ENCODE results near the gene NOS1.
"Not testable (repeated sequence)": the region's sequence is repeated elsewhere in the genome, so short reads cannot be mapped to it uniquely, and the experiment has no call there.

NOS1 gene

DNA sequence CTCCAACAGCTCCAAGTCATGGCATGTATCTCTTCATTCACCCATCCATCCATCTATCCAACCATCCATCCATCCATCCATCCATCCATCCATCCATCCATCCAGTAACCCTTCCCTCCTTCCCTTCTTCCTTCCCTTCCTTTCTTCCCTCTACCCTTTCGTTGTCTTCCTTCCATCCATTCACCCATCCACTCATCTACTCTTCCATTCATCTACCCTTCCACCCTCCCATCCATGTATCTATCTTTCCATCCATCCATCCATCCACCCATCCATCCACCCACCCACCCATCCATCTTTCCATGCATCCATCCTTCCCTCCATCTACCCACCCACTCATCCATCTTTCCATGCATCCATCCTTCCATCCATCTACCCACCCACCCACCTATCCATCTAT, 117.9 kb downstream of the NOS1 start:
- no peak for DNase-seq

DNA sequence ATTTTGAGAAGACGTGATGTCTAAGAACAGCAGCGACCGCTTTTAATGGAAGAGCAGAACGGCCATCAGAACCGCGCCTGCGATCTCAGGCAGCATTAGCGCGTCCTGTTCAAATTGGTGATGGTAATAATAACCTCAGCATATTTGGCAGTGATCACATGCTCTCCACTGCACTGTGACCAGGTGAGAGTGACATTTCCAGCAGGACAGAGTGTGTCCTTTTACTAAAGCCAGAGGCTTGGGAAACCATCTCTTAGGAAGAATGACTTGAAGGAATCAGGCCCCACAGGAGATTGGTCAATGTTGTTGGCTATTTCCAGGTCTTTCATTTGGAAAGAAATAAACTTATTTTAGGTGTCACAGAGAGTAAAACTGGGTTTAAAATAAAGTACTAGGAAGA, 119.7 kb downstream of the NOS1 start:
- no peak for DNase-seq

DNA sequence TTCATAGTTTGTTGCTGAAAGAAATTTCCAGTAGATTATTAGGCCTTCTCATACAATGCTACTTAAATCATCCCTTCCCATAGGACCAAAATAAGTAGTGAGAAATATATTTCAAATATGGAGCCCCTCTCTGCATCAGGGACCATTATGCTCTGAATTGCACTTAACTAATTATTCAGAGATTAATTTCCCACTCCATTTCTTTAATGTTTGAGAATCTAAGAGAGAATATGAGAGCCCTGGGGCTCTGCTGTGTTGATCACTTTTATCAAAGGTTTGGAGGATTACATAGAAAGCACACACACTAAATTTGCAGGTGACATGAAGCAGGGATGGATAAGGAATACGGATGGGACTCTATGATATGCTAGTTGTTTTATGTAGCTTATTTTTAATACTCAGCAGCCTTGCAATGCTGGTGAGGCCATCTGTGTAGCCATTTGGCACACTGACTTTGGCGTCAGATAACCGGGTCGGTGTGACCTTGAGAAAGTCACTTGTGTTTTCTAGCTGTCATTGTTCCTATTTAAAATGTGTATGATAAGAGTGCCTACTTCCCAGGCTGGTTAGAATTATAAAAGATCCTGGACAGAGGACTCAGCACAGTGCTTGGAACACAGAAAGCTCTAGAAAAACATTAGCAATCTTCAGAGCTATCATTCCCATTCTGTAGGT, 121.2 kb downstream of the NOS1 start:
- no peak for DNase-seq

DNA sequence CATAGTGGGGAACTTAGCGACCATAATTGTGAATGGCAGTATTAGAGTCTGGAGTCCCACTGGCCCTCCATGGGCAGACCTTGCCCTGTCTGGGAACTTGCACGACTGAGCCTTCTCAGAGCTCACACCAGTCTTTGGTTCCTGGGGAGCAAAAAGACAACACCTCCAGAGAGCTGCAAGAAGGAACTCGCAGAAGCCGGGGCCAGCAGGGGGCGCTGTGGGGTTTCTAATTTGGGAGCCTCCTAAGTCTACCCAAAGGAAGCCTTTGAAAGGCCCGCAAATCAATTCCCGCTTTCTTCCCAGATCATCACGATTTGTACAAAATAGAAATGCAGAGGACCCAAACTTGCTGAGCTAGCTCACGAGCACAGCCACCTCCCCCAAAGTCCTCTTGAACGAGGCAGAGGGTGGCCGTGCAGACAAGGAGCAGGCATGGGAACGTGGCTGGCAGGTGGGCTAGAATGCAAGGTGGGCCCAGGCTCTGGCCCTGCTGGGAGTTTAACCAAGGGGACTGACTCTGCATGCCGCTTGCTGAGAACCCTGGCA, 124.9 kb downstream of the NOS1 start:
- DNase-seq: no peak

DNA sequence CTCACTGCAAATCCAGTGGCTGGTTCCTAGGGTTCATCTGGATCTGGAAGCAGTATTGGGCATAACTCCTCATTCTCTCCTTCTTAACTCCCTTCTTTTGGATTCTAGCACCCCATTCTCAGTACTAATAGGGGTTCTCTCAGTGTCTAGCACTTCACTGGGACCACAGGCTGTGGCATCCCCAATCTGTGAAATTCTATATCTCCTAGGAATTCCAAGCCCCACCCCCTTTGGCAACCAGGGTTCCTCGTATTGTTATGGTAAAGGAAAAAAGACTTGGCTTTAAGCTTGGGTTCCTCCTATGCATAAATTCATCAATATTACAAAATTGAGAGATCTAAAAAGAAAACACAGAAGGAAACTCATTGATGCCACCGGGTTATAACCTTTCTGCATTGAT, 126.2 kb downstream of the NOS1 start:
- DNase-seq: no peak

DNA sequence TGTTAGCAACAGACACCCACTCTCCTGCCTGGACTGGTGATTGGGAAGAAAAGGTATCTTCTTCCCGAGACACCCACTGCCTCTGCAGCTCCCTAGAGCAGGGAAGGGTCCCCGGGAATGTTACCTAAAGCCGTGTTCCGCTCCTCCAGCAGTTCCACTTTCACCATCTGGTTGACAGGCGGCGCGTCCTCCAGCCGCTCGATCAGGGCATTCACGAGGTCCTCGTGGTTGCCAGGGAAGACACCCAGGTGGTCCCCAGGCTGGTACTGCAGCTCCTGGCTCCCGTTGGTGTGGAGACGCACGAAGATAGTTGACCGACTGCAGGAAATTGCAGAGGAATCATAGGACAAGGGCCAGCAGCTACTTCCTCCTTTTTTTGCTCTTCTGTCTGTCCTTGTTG, 127.0 kb downstream of the NOS1 start:
- no peak for DNase-seq

DNA sequence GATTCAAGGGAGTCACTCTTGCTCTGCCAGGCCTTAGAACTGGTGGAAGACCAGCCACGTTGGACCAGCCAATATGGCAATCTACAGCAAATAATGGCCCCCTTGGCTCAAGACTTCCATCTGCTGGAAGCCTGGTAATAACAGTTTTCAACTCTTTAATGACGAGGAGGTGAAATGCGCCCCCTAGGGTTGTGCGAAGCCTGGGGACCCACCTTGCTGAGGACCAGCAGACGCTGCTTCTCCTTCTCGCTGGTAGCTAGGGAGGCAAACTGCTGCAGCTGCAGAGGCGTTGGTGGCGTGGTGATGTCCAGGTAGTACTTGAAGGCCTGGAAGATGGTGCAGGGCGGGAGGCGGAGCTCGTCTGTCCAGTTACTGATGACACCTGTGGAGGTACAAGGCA, 129.7 kb downstream of the NOS1 start:
- DNase-seq: no peak

DNA sequence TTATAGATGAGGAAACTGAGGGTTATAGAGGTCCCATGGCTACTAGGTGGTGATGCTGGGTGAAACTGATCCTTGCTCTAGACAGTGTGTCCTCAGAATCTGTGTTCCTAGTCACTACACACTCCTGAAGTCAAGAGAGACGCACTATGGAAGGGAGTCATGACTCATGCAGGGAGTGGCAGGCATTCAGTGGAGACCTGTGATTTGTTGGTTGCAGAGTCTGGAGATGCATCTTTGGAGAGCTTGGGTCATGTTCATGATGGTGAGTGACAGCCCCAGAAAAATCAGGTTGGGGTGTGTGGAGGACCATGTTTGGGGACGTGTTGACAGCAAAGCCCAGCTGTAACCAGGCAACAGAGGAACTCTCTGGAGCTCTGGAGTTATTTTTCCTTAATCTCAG, 133.2 kb downstream of the NOS1 start:
- no peak for DNase-seq

DNA sequence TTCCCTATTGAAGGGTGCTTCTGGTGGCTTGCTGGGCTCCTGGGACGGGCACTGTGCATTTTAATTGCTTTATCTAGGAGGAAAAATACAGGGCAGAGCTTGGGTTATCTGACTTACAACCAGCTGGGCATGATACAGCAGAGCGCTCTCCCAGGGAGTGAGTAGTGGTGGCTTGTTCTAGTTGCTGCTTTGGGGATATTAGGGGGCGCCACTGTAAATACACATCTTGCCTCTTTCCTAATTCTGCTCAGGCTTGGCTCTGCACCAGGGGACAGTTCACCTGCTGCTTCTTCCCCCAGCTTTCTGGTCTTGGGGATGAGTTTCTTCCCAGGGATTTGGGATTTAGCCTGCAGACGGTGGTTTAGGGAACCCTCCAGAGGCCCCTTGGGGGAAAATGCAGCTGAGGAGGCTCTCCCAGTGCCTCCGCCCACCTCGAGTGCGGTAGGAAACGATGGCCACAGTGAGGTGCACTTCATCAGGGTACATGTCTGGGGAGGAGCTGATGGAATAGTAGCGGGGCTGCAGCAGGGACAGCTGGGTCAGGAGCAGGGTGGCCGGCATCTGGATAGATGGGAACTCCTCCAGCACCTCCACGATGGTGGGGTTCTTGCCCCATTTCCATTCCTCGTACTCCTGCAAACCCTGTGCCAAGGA, 134.3 kb downstream of the NOS1 start:
- no peak for DNase-seq

DNA sequence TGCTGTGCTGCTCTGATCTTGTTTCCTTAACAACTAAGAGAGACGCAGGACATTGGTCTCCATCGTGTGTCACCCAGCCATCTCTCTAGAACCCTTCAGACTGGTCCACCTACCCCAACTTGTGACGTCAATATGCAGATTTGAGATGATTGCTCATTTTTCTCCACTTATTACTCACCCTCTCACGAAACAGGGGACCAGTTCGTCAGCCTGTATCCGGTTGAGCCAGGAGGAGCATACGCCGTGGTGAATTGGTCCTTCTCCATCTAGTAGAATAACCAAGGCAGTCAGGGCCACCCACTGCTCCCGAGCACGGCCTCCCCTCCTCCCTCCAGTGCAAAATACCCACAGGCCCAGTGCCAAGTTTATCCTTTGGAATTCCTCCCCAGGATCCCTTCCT, 134.9 kb downstream of the NOS1 start:
- no peak for DNase-seq

DNA sequence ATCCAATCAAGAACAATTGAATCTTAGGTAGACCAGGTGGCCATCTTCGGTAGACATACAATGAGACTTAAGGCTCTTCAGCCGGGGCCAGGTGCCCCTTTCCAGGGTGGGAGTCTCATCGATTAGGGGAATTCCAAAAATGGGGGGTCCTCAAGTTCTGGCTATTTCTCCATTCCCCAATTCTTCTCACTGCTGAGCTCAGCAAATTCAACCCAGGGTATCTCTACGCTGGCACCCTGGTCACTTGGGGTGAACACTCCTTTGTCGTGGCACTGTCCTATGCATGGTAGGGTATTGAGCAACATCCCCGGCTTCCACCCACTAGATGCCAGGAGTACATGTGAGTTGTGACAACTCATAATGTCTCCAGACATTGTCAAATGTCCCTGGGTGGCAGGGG, 136.2 kb downstream of the NOS1 start:
- DNase-seq: no peak

DNA sequence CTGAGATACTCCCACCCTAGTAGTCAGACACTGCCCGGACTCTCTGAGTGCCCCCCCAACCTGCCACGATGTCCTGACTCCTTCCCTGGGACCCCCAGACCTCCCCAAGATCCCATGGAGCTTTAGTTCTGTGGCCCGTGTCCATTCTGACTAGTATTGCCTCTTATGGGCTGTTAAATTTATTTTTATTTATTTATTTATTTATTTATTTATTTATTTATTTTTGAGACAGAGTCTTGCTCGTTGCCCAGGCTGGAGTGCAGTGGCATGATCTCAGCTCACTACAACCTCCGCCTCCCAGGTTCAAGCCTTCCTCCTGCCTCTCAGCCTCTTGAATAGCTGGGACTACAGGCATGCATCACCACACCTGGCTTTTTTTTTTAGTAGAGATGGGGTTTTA, 140.5 kb downstream of the NOS1 start:
- DNase-seq: not testable (repeated sequence)

DNA sequence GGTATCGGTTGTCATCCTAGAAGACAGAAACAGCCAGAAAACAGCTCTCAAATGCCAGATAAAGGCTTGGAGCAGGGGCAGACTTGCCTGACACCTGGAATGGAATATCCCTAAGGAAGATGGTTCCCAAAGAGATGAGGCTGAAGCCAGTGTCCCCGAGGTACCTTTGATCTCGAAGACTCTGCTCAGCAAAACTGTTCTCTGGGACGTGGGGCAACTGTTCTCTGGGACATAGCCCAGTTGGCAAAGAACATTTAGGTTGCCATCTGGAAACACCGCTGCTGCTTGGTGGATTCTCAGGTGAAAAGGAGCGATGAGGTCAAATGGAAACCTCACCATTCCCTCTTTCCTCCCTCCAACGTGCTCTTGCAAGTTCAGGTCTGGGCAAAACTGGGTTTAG, 143.3 kb downstream of the NOS1 start:
- no peak for DNase-seq

DNA sequence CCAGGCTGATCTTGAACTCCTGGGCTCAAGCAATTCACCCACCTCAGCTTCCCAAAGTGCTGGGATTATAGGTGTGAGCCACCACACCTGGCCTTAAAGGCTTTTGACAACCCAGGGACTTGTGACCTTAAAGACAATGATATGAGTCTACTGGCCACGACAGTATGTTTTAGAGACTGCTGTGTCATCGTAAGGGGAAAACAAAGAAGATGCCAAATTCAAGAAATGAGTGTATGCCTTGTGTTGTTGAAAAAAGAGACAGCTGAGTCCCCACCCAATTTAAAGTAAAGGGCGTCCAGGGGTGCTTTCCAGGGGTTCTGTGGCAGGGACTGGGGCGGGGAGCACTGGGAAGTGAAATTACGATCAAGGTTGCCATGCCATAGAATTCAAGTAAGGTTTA, 144.7 kb downstream of the NOS1 start:
- no peak for DNase-seq

DNA sequence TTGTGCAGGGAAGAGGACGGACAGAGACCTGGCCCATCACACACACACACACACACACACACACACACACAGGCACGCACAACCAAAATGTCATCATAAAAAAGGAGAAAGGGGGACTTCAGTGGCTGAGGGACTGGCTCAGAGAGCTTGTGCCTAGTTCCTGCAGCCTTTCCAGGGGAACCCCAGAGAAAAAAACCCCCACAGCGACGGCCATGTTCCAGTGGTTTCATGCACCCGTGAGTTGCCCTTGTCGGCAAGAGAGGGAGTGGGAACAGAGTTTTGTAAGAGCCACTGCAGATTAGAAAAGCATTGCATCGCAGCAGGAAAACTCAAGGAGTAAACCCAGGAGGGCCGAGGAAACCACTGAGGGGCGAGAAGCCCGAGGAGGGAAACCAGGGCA, 146.6 kb downstream of the NOS1 start:
- DNase-seq: no peak

DNA sequence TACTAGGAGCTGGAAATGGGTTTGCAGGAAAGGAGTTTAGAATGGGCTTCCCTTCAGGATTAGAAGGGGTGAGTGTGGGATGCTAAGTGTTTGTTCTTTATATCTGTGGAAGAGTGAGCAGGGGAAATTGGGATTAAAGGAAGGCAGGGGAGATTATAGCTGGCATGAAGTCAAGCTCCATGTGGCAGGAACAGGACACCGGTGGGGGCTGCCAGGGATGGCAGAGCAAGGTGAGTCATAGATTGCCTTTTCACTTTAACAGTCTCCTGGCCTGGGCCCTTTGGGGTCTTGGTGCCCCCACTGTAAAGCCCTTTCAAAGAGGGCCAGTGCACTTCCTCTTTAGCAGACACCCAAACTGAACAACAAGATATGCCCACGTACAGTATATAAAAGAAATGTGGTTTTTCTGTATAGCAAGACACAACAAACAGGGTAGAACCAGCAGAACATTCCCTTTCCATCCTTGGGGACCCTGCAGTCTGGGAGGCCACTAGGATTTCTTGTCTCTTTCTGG, 148.1 kb downstream of the NOS1 start:
- DNase-seq: no peak

DNA sequence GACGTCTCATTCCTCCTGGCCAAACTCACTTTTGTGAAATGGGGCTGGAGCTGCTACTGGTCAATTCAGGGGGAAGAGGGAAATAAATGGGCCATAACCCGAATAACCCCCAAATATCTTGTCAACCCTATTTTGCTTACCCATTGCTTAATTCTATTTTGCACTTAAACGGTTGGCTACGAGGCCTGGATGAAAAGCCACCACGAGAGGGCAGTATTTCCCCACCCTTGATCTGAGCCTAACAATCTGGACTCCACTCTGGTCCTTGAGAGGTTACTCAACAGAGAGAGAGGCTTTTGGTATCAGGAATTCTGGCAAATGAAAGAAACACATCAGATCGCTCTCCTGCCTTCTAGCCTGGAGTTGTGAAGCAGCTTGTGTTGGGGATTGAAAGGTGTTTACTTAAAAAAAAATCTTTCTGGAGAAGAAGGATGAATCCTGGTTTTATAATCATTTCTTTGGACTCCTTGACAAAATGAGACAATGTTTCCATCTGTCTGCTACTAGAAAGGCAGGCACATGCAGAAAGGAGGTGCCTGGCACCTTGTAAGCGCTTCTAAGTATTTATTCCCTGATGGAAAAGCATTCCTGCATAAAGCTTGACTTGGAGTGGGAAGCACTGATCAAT, 148.7 kb downstream of the NOS1 start:
- no peak for DNase-seq

DNA sequence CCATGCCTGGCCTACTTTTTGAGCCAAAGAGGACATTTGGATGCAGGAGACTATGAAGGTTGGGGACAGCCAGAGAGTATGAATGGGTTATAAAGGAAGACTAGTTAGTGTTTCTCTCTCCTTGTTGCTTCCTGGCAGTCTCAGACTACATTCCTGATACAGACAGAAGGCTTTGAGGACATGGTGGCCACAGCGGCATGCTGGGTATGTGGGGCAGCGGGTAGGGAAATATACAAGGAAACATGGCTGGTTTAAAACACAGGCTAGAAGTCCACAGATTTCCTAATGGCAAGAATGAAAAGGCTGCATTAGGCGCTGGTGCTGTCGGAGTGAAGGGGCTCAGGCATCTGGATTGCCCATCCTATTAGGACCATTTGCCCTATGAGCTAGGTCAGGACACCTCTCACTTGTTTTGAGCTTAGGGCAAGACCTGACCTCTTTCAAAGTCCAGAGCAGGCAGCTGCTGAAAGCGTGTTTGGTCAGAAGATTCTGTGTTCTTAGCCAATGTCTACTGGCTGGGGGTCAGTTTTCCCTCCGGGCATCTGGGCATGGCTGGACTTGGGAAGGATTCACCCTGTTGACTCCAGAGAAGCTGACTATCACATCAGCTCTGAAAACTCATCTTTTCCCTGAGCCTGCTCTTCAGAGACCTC, 151.0 kb downstream of the NOS1 start:
- DNase-seq: no peak

DNA sequence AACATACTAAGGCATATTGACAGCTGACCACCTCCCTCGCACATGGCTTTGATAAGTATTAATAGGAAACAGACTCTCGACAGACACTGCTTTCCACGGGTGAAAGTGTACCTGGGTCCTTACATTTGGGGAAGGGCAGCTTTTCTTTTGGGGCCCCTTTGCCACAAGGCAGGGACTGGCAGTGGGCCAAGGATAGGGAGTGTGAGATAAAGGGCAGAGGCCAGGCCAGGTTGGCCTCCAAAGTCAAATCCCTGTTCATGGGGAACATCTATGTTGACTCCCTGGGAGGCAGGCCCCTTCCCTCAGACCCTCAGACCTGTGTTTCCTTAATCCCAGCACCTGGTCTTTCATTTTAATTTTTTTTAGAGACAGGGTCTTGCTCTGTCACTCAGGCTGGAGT, 151.8 kb downstream of the NOS1 start:
- no peak for DNase-seq

DNA sequence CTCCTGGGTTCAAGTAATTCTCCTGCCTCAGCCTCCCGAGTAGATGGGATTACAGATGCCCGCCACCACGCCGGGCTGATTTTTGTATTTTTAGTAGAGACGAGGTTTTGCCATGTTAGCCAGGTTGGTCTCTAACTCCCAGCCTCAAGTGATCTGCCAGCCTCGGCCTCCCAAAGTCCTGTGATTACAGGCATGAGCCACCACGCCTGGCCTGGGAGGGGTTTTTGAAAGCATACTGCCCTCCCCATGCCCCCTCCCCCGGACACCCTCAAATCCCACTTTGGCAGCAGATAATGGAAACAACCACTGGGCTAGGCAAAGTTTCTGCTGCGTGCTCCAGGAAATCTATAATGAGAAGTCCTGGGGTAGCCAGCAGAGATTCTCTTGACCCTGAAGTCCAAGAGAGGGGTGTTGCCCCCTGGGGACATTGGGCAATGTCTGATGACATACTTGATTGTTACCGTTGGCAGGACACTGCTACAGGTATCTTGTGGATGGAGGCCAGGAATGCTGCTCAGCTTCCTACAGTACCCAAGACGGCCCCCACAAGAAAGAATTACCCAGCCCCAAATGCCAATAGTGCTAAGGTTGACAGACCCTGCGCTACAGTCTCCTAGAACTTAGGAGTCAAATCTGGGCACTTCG, 152.5 kb downstream of the NOS1 start:
- no peak for DNase-seq

DNA sequence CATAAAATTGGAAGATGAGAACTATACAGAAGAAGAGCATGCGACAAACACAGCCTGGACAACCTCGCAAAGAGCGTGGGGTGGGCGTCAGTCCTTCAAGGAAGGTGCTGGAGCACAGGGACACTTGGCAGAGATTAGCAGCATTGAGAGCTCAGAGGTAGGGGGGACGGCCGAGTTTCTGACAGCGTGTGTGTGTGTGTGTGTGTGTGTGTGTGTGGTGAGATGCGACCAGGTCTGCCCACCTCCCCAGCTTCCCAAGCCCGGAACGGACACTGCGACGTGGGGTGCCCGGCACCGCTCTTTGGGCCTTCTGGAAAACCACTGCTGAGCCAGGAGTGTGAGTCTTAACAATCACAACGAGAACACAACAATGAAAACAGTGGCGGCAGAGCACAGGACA, 153.2 kb downstream of the NOS1 start:
- no peak for DNase-seq

DNA sequence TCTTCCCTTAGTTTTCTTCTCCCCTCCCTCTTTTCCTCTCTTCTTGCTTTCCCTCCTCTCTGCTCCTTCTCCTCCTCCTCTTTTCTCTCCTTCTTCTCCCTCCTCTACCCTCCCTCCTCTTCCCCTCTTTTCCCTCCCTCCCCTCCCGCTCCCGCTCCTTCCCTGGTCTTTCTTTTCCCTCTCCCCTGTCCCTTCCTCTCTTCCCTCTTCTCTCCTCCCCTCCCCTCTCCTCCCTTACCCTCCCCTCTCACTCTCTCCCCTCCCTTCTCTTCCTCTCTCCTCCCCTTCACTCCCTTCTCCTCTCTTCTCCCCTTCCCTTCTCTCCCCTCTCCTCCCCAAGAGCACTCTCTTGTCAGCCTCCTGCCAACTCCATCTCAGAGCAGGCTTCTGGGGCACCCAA, 153.8 kb downstream of the NOS1 start:
- DNase-seq: no peak

DNA sequence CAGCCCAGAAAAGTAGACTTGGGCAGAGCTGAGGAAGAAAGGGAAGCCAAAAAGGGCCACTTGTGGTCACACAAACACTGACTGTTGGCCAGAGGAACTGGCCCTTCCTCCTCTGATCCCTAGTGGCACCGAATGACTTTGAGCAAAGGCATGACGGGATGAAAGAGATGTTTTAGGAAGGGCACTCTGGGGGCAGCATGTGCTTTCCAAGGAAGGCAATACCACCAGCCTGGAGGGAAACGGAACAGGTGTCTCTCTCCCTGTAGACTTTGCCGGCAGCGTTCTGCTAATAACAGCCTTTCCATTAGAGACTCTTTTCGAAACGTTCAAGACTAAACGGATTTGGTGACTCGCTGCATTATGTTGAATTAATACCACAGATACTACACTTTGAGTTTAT, 158.9 kb downstream of the NOS1 start:
- DNase-seq: no peak

All from NCI-H2081 treated with DMSO at 0.1 percent for 48 hours (cell line).